ENCODE measurements around the gene GSAP. TPM values are rescaled to one million over a fixed set of nuclear protein-coding genes. Genes with fewer than 3 reads are reported as not detected.

The GSAP gene
- total RNA-seq, 2 donors from 2014 or later, result 10.0 to 13.0 TPM

GRCh38 chr7:77370606-77371005, 45.5 kb downstream of the GSAP start:
- Histone ChIP-seq H3K4me1 (replicated peaks) (no peaks in the 10 kb centered on the region), H3K36me3 (no peaks in the 10 kb centered on the region), H3K9me3 (no peaks in the 10 kb centered on the region), H3K27ac (no peak overlapping the region), H3K27me3 (replicated peaks; ENCODE audit: insufficient read depth) (no peaks in the 10 kb centered on the region), H3K4me3 (no peak overlapping the region)
- no peak for DNase-seq (ENCODE audit: low spot score)
- WGBS, result 85% methylated on average over 1 of the region's 1 CpG
- TF ChIP-seq POLR2AphosphoS5 (IDR thresholded peaks at IDR 0.05) (no peak), POLR2A (IDR thresholded peaks at IDR 0.05) (no peak), CTCF (IDR thresholded peaks at IDR 0.05) (no peak)
- intact Hi-C loops (cut with DNase I), result no loop called here

- intact Hi-C loops (cut with DNase I), result no loop called here
- H3K9me3 ChIP-seq, result no peaks in the 10 kb centered on the region
- no peaks in the 10 kb centered on the region for H3K36me3 ChIP-seq
- TF ChIP-seq POLR2A (IDR thresholded peaks at IDR 0.05) (no peak), CTCF (IDR thresholded peaks at IDR 0.05) (no peak), POLR2AphosphoS5 (IDR thresholded peaks at IDR 0.05) (no peak)
- no peaks in the 10 kb centered on the region for H3K27me3 ChIP-seq (replicated peaks; ENCODE audit: insufficient read depth)
- no peak overlapping the region for H3K4me3 ChIP-seq
- H3K27ac ChIP-seq, result no peak overlapping the region
- 64% methylated on average over 2 of the region's 2 CpGs for WGBS
- DNase-seq (ENCODE audit: low spot score), result no peak
- no peaks in the 10 kb centered on the region for H3K4me1 ChIP-seq (replicated peaks)
These were observed 47.2 kb downstream of the GSAP start for GRCh38 chr7:77368974-77369373.

- no peaks in the 10 kb centered on the region for H3K4me1 ChIP-seq (replicated peaks)
- no peaks in the 10 kb centered on the region for H3K36me3 ChIP-seq
- no peak overlapping the region for H3K4me3 ChIP-seq
- no peak for DNase-seq (ENCODE audit: low spot score)
- intact Hi-C loops (cut with DNase I), result no loop called here
- no peak overlapping the region for H3K27ac ChIP-seq
- 92% methylated on average over 4 of the region's 4 CpGs for WGBS
- TF ChIP-seq POLR2AphosphoS5 (IDR thresholded peaks at IDR 0.05), result no peak
- no peak for TF ChIP-seq CTCF (IDR thresholded peaks at IDR 0.05)
- no peak for TF ChIP-seq POLR2A (IDR thresholded peaks at IDR 0.05)
- H3K27me3 ChIP-seq (replicated peaks; ENCODE audit: insufficient read depth), result no peaks in the 10 kb centered on the region
- H3K9me3 ChIP-seq, result no peaks in the 10 kb centered on the region
These were observed 48.2 kb downstream of the GSAP start for GRCh38 chr7:77367976-77368375.

GRCh38 chr7:77362905-77363304, 53.2 kb downstream of the GSAP start:
- no peak overlapping the region for H3K4me3 ChIP-seq
- H3K9me3 ChIP-seq, result no peaks in the 10 kb centered on the region
- H3K4me1 ChIP-seq (replicated peaks), result no peaks in the 10 kb centered on the region
- DNase-seq (ENCODE audit: low spot score), result no peak
- WGBS, result 78% methylated on average over 1 of the region's 1 CpG
- intact Hi-C loops (cut with DNase I), result no loop called here
- no peaks in the 10 kb centered on the region for H3K36me3 ChIP-seq
- no peaks in the 10 kb centered on the region for H3K27me3 ChIP-seq (replicated peaks; ENCODE audit: insufficient read depth)
- H3K27ac ChIP-seq, result no peak overlapping the region
- no peak for TF ChIP-seq CTCF (IDR thresholded peaks at IDR 0.05)
- no peak for TF ChIP-seq POLR2AphosphoS5 (IDR thresholded peaks at IDR 0.05)
- no peak for TF ChIP-seq POLR2A (IDR thresholded peaks at IDR 0.05)

- WGBS, result 94% methylated on average over 3 of the region's 3 CpGs
- Histone ChIP-seq H3K9me3 (no peaks in the 10 kb centered on the region), H3K36me3 (no peaks in the 10 kb centered on the region), H3K4me3 (no peak overlapping the region), H3K27ac (no peak overlapping the region), H3K27me3 (replicated peaks; ENCODE audit: insufficient read depth) (no peaks in the 10 kb centered on the region), H3K4me1 (replicated peaks) (no peaks in the 10 kb centered on the region)
- TF ChIP-seq POLR2AphosphoS5 (IDR thresholded peaks at IDR 0.05), result no peak
- TF ChIP-seq CTCF (IDR thresholded peaks at IDR 0.05), result no peak
- no peak for TF ChIP-seq POLR2A (IDR thresholded peaks at IDR 0.05)
- no peak for DNase-seq (ENCODE audit: low spot score)
- intact Hi-C loops (cut with DNase I), result no loop called here
These were observed 55.2 kb downstream of the GSAP start for GRCh38 chr7:77360969-77361368.
